Neutrophil (primary cell): ENCODE measurements around the gene ANOS1.
A peak's percentile ranks its signal among the peaks of the same experiment; 100 is the strongest.

Experiments
- H3K27ac ChIP-seq: fragments of 200-600 bp; sonication (generic); 2 replicates; pipeline ENCODE4 v1.5.1; 2016; ENCODE audit warnings: mild to moderate bottlenecking, moderate library complexity
- H3K27me3 ChIP-seq: fragments of 200-600 bp; sonication (generic); 2 replicates; pipeline ENCODE4 v1.6.0; 2016; ENCODE audit warnings: mild to moderate bottlenecking
- H3K36me3 ChIP-seq: fragments of 200-600 bp; sonication (generic); 2 replicates; pipeline ENCODE4 v1.5.1; 2017
- H3K4me1 ChIP-seq, 2 experiments: fragments of 200-600 bp in 1 of 2; sonication (generic) in 1 of 2; 1 replicate in 1 of 2; 2 replicates in 1 of 2; pipeline versions ENCODE4 v1.5.1 to v1.6.1; 2013 to 2016; ENCODE audit warnings: low read depth in 1 of 2, low read length in 1 of 2, mild to moderate bottlenecking in 1 of 2, moderate library complexity in 1 of 2; ENCODE audit not compliant: control insufficient read depth in 1 of 2, insufficient read depth in 1 of 2
- H3K4me3 ChIP-seq, 2 experiments: fragments of 200-600 bp in 1 of 2; sonication (generic) in 1 of 2; 1 replicate in 1 of 2; 2 replicates in 1 of 2; pipeline ENCODE4 v1.5.1; 2013 to 2016; ENCODE audit warnings: low read depth in 1 of 2, low read length in 1 of 2, mild to moderate bottlenecking in 1 of 2, moderate library complexity in 1 of 2
- H3K9me3 ChIP-seq: fragments of 200-600 bp; sonication (generic); 2 replicates; pipeline ENCODE4 v1.5.1; 2016
- CTCF ChIP-seq: fragments of 200-600 bp; sonication (generic); IDR thresholded peaks from 2 replicates; pipeline ENCODE4 v1.5.1; 2016; ENCODE audit warnings: antibody characterized with exemption

The ANOS1 gene

GRCh38 chrX:8738588-8739189, 6.8 kb upstream of the ANOS1 start:
- Histone ChIP-seq H3K36me3 (no peaks in the 10 kb centered on the region), H3K27me3 (peaks cover 9% of the 10 kb centered on the region), H3K4me3 (no peak overlapping the region), H3K4me1 (no peaks in the 10 kb centered on the region), H3K9me3 (no peaks in the 10 kb centered on the region), H3K27ac (no peak overlapping the region)
- TF ChIP-seq CTCF, result peak; percentile 24

GRCh38 chrX:8737883-8738282, 5.9 kb upstream of the ANOS1 start:
- Histone ChIP-seq H3K9me3 (no peaks in the 10 kb centered on the region), H3K4me3 (no peak overlapping the region), H3K4me1 (no peaks in the 10 kb centered on the region), H3K27ac (no peak overlapping the region), H3K36me3 (no peaks in the 10 kb centered on the region), H3K27me3 (peaks cover 17% of the 10 kb centered on the region)
- no peak for TF ChIP-seq CTCF

GRCh38 chrX:8730812-8731558, 952 bp downstream of the ANOS1 start:
- Histone ChIP-seq H3K9me3 (no peaks in the 10 kb centered on the region), H3K27me3 (peaks cover 61% of the 10 kb centered on the region), H3K36me3 (no peaks in the 10 kb centered on the region), H3K27ac (no peak overlapping the region), H3K4me1 (peaks cover 10 to 20% of the 10 kb centered on the region in 2 experiments), H3K4me3 (peak overlapping the region in 1 of 2 experiments; percentile 17)
- no peak for TF ChIP-seq CTCF

GRCh38 chrX:8729811-8730210, 2.1 kb downstream of the ANOS1 start:
- Histone ChIP-seq H3K36me3 (no peaks in the 10 kb centered on the region), H3K27me3 (peaks cover 64% of the 10 kb centered on the region), H3K4me3 (no peak overlapping the region), H3K4me1 (peaks cover 10 to 20% of the 10 kb centered on the region in 2 experiments), H3K27ac (no peak overlapping the region), H3K9me3 (no peaks in the 10 kb centered on the region)
- no peak for TF ChIP-seq CTCF

- TF ChIP-seq CTCF, result no peak
- H3K9me3 ChIP-seq, result no peaks in the 10 kb centered on the region
- peak overlapping the region; percentile 61 for H3K27ac ChIP-seq
- H3K4me3 ChIP-seq, result peak overlapping the region in 1 of 2 experiments; percentile 28
- no peaks in the 10 kb centered on the region for H3K36me3 ChIP-seq
- H3K27me3 ChIP-seq, result peaks cover 66% of the 10 kb centered on the region
- peaks cover 10 to 20% of the 10 kb centered on the region in 2 experiments for H3K4me1 ChIP-seq
These were observed 2.9 kb downstream of the ANOS1 start for GRCh38 chrX:8728932-8729535.
